GM20431 (cell line): ENCODE results near the gene MIF.
"Not testable (repeated sequence)": the region's sequence is repeated elsewhere in the genome, so short reads cannot be mapped to it uniquely, and the experiment has no call there.

Source experiments
- in situ Hi-C: fragments of 300-500 bp; cut with MseI, MboI; formaldehyde crosslinking; loops from one replicate; pipeline ENCODE4 v1.15.0; 2020; ENCODE audit warnings: low sequenced_read_pairs; ENCODE audit not compliant: unreplicated experiment

The MIF gene

DNA sequence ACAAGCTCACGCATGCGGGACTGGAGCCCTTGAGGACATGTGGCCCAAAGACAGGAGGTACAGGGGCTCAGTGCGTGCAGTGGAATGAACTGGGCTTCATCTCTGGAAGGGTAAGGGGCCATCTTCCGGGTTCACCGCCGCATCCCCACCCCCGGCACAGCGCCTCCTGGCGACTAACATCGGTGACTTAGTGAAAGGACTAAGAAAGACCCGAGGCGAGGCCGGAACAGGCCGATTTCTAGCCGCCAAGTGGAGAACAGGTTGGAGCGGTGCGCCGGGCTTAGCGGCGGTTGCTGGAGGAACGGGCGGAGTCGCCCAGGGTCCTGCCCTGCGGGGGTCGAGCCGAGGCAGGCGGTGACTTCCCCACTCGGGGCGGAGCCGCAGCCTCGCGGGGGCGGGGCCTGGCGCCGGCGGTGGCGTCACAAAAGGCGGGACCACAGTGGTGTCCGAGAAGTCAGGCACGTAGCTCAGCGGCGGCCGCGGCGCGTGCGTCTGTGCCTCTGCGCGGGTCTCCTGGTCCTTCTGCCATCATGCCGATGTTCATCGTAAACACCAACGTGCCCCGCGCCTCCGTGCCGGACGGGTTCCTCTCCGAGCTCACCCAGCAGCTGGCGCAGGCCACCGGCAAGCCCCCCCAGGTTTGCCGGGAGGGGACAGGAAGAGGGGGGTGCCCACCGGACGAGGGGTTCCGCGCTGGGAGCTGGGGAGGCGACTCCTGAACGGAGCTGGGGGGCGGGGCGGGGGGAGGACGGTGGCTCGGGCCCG, at the start of gene MIF:
Gene MIF (plus strand): TSS at position 439 of the 765 bp plus-strand sequence. CDS start 92 bp downstream, at position 531.
- in situ Hi-C loops, result no loop called here

DNA sequence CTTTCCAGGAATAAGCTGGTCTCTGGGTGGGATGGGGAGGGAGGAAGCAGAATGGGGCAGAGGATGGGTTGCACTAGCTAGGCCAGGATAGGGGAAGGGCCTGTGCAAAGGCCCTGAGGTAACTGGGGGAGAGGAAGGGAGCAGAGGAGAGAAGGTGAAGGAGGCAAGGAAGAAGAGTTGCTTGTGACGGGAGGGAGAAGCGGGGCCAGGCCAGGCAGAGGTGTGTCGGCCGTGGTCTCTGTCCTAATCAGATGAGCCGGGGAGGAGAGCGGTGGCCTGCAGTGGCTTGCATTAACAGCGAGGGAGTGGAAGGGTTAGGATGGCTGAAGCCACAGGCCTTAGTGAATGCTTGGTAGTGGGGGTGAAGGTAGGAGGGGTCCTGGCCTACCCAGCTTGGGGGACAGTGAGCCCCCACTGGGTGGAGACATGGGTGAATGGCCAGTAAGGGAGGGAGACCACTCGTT, 49.4 kb upstream of the MIF start:
- in situ Hi-C loops, result no loop called here

GRCh38 chr22:23845265-23846080, 48.7 kb upstream of the MIF start:
- in situ Hi-C loops, result no loop called here

DNA sequence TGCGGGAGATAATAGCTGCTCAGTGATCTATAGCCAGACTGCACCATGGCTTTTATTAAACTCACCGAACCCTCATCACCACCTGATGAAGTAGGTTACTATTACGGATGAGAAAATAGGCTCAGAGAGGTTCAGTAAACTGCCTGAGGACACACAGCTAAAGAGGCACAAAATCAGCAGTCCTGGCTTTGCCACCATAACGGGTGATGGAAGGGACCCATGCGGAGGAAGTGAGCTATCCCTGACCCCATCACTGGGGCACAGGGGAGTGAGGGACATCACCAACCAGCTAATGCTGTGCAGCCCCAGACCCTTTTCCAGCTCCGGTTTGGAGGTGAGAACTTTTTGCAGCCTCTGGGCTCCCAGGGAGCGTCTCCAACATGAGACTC, 48.1 kb upstream of the MIF start:
- in situ Hi-C loops, result no loop called here

DNA sequence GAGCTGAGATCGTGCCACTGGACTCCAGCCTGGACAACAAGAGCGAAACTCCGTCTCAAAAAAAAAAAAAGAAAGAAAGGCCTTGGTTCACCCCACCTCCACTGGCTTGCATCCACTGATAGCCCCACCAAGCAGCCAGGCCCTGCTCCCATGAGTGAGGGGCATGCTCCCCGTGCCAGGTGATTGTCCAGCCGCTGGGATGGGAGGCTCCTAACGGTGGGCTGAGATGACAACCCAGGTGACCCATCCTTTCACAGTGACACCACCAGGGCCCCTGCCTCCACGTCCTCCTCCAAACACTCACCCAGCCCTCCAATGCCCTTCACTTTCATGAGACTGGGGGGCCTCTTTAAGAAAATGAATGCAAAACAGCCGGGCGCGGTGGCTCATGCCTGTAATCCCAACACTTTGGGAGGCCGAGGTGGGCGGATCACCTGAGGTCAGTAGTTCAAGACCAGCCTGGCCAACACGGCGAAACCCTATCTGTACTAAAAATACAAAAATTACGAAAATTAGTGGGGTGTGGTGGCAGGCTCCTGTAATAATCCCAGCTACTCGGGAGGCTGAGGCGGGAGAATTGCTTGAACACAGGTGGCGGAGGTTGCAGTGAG, 46.8 kb upstream of the MIF start:
- in situ Hi-C loops, result no loop called here

DNA sequence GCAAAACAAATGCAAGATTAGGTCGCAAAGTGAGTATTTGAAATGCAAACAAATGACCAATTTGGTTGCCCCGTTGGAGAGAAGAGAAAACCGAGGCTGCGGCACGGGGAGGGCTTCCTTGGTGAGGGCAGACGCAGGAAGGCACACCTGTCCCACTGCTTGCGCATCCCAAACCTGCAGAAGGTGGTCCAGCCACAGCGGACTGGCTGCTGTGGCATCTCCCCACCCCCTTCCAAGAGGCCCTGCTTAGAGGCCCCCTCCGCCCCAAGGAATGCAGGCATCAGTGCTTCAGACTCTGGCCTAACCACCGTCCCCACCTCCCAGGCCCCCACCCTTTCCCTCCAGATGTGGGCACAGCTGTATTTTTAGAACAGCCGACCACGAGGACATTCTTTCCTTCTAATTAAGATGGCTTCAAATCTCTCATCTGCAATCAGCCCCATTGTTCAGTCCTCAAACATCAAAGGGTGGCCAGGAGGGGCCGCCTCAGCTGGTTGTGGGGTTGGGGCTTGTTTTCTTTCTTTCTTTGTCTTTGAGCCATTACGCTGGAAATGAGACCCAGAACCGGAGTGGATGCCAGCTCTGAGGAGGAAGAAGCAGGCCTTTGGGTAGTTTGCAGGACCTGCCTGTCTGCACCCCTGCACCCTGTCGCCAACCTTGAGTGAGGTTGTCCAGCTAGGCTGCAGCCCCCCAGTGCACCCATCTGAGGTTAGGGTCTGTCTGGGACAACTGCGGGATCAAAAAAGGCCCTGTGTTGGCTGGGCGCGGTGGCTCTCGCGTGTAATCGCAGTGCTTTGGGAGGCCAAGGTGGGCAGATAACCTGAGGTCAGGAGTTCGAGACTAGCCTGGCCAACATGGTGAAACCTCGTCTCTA, 46.0 kb upstream of the MIF start:
- in situ Hi-C loops, result no loop called here

- in situ Hi-C loops, result no loop called here
These were observed 44.9 kb upstream of the MIF start for GRCh38 chr22:23849009-23850006.

DNA sequence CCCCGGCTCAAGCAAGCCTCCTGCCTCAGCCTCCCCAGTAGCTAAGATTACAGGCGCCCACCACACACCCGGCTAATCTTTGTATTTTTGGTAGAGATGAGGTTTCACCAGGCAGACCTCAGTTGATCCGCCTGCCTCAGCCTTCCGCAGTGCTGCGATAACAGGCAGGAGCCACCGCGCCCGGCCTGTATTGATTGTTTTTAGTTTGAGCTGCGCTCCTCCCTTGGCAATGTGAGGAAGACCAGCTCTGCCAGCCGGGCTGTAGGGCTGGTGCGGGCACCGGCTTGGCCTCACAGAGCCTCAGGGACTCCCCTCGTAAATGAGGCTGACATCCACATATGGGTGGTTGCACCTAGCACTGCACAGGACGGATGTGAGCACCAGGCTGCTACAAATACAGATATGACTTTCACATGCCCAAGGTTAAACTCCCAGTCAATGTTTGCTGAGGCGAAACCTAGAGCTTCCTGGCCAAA, 44.0 kb upstream of the MIF start:
- in situ Hi-C loops, result no loop called here

DNA sequence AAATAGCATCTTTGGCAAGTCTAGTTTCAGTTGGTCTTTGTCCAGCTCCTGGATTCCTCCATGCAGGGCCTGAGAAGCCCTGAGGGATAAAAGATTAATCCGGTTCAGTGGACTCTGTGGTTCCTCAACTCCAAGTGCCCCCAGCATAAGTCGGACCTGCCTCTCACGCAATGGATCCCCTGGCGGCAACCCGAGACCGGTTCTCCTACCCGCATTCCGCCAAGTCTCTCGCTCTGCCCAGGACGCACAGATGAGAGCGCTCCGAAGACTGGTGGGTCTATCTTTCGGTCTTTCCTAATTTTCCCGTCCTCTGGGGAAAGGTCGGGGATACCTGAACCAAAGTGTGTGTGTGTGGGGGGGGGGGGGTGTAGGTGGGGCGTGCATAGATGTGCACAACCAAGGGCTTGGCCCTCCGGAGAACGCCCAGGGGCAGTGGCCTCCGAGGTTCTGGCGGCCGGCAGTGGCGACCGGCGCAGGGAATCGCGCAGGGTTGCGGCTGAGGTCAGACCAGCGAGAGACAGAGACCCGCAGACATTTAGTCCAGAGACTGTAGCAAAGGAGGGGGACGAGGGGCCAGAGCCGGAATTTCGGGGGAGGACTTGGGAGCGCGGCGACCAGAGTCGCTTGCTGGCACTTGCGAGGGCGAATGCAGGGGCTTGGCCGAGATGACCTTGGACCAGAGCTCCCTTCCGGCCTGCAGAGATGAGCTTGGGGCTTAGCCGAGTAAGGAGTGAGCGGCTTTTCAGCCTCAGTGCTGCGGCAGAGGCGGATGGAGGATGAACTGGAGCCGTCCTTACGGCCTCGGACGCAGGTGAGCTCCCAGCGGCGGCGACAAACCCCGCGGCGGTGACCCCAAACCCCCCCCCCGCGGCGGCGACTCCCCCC, 37.2 kb upstream of the MIF start:
- in situ Hi-C loops, result no loop called here

GRCh38 chr22:23857606-23858483, 36.3 kb upstream of the MIF start, which contains the start of gene SLC2A11:
TSS of gene SLC2A11 (plus strand) at chr22:23857875. CDS start at chr22:23858000, 125 bp downstream.
- in situ Hi-C loops, result no loop called here

DNA sequence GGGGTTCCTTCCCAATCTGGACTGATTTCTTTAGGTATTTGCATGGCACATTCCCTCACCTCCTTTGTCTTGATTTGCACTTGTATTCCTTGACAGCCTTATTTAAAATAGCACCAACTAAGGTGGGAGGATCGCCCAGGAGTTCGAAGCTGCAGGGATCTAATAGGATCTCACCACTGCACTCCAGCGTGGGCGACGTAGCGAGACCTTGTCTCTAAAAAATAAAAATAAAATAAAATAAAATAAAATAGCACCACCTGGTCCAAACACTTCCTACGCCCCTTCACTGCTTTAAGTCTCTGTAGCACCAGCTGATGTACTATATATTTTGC, 35.7 kb upstream of the MIF start:
- in situ Hi-C loops, result no loop called here

DNA sequence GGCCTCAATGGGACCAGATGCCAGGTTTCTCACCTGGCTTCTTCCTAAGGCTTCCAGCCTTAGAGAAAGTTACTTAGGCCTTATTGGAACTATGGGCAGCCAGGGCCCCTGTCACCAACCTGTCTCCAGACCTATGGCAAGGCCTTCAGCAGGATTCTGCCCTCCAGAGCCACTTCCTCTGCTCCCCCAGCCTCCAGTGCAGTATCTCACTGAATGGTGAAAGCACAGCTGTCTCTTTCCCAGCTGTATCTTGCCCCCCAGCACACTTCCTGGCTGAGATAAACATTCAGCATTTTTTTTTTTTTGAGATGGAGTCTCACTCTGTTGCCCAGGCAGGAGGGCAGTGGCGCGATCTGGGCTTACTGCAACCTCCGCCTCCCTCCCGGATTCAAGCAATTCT, 35.0 kb upstream of the MIF start:
- in situ Hi-C loops, result no loop called here

DNA sequence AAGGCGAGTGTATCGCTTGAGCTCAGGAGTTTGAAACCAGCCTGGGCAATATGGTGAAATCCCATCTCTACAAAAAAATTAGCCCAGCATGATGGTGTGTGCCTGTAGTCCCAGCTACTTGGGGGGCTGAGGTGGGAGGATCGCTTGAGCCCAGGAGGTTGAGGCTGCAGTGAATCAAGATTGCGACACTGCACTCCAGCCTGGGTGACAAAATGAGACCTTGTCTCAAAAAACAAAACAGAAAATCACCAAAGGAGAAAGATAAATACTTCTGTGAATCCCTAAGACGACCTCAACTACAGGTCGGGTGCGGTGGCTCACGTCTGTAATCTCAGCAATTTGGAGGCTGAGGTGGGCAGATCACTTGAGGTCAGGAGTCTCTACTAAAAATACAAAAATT, 34.0 kb upstream of the MIF start:
- in situ Hi-C loops, result not testable (repeated sequence)

DNA sequence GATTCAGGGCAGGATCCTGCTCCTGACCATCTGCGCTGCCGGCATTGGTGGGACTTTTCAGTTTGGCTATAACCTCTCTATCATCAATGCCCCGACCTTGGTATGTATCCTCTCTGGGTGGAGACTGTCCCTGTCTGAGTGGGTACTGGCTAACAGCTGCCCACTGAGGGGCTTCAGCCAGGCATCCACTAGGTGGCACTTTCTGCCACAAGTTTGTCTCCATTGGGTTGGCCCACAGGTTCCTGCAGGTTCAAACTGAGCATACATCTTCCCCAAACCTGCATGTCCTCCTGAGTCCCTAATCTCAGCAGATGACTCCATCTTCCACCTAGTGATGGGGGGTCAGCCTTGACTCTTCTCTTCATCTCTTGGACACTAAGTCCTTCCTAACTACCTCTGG, 32.1 kb upstream of the MIF start:
- in situ Hi-C loops, result no loop called here

DNA sequence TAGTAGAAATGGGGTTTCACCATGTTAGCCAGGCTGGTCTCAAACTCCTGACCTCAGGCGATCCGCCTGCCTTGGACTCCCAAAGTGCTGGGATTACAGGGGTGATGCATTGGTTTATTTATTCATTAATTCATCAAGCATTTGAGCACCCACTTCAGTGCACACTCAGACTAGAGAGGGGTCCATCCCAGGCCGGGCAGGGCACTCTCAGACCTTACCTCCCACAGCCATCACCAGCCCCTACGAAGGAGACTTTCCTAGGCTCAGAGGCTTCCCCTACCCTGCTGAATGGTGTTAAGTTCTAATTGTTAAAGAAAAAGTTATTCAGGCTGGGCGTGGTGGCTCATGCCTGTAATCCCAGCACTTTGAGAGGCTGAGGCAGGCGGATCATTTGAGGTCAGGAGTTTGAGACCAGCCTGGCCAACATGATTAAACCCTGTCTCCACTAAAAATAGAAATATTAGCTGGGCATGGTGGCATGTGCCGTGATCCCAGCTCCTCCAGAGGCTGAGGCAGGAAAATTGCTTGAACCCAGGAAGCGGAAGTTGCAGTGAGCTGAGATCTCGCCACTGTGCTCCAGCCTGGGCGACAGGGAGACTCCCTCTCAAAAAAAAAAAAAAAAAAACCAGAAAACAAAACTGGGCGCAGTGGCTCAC, 29.6 kb upstream of the MIF start:
- in situ Hi-C loops, result not testable (repeated sequence)

GRCh38 chr22:23868580-23868979, 25.6 kb upstream of the MIF start:
- in situ Hi-C loops, result no loop called here
